ENCODE data around the gene BTBD17. TPM values are rescaled to one million over a fixed set of nuclear protein-coding genes. Genes with fewer than 3 reads are reported as not detected.

BTBD17 gene
- total RNA-seq, 1 donor from 2014 or later, result not detected

- H3K27me3 Mint-ChIP-seq (ENCODE audit: low read depth), result peaks cover 10% of the 10 kb centered on the region
- H3K4me1 Mint-ChIP-seq (ENCODE audit: low read depth), result no peaks in the 10 kb centered on the region
- no peaks in the 10 kb centered on the region for H3K36me3 Mint-ChIP-seq (ENCODE audit: low read depth)
- intact Hi-C loops (cut with micrococcal nuclease), result no loop called here
- no peak overlapping the region for H3K27ac Mint-ChIP-seq
- H3K4me3 Mint-ChIP-seq (ENCODE audit: low read depth), result no peak overlapping the region
- no peak for DNase-seq (ENCODE audit: low spot score)
- H3K9me3 Mint-ChIP-seq, result no peaks in the 10 kb centered on the region
Observed at GRCh38 chr17:74393346-74393942, 31.8 kb upstream of the BTBD17 start.

- Mint-ChIP-seq H3K27me3 (ENCODE audit: low read depth) (peaks cover 10% of the 10 kb centered on the region), H3K9me3 (no peaks in the 10 kb centered on the region), H3K4me3 (ENCODE audit: low read depth) (no peak overlapping the region), H3K4me1 (ENCODE audit: low read depth) (no peaks in the 10 kb centered on the region), H3K27ac (no peak overlapping the region), H3K36me3 (ENCODE audit: low read depth) (no peaks in the 10 kb centered on the region)
- intact Hi-C loops (cut with micrococcal nuclease), result no loop called here
- DNase-seq (ENCODE audit: low spot score), result no peak
Observed at GRCh38 chr17:74392848-74393247, 31.2 kb upstream of the BTBD17 start.

- Mint-ChIP-seq H3K4me3 (ENCODE audit: low read depth) (no peak overlapping the region), H3K9me3 (no peaks in the 10 kb centered on the region), H3K27me3 (ENCODE audit: low read depth) (peaks cover 10% of the 10 kb centered on the region), H3K36me3 (ENCODE audit: low read depth) (no peaks in the 10 kb centered on the region), H3K4me1 (ENCODE audit: low read depth) (no peaks in the 10 kb centered on the region), H3K27ac (no peak overlapping the region)
- intact Hi-C loops (cut with micrococcal nuclease), result no loop called here
- DNase-seq (ENCODE audit: low spot score), result no peak
Observed at GRCh38 chr17:74391771-74392170, 30.1 kb upstream of the BTBD17 start.

- intact Hi-C loops (cut with micrococcal nuclease), result no loop called here
- no peak overlapping the region for H3K27ac Mint-ChIP-seq
- DNase-seq (ENCODE audit: low spot score), result no peak
- no peaks in the 10 kb centered on the region for H3K4me1 Mint-ChIP-seq (ENCODE audit: low read depth)
- H3K9me3 Mint-ChIP-seq, result no peaks in the 10 kb centered on the region
- no peaks in the 10 kb centered on the region for H3K36me3 Mint-ChIP-seq (ENCODE audit: low read depth)
- H3K27me3 Mint-ChIP-seq (ENCODE audit: low read depth), result peaks cover 10% of the 10 kb centered on the region
- H3K4me3 Mint-ChIP-seq (ENCODE audit: low read depth), result no peak overlapping the region
Observed at GRCh38 chr17:74390680-74391653, 29.3 kb upstream of the BTBD17 start.

- intact Hi-C loops (cut with micrococcal nuclease), result no loop called here
- DNase-seq (ENCODE audit: low spot score), result no peak
- Mint-ChIP-seq H3K27me3 (ENCODE audit: low read depth) (peaks cover 10% of the 10 kb centered on the region), H3K4me3 (ENCODE audit: low read depth) (no peak overlapping the region), H3K4me1 (ENCODE audit: low read depth) (no peaks in the 10 kb centered on the region), H3K36me3 (ENCODE audit: low read depth) (no peaks in the 10 kb centered on the region), H3K27ac (no peak overlapping the region), H3K9me3 (no peaks in the 10 kb centered on the region)
Observed at GRCh38 chr17:74389937-74390679, 28.4 kb upstream of the BTBD17 start.

- no peaks in the 10 kb centered on the region for H3K36me3 Mint-ChIP-seq (ENCODE audit: low read depth)
- no peaks in the 10 kb centered on the region for H3K4me1 Mint-ChIP-seq (ENCODE audit: low read depth)
- H3K27ac Mint-ChIP-seq, result no peak overlapping the region
- H3K4me3 Mint-ChIP-seq (ENCODE audit: low read depth), result no peak overlapping the region
- no peak for DNase-seq (ENCODE audit: low spot score)
- no peaks in the 10 kb centered on the region for H3K9me3 Mint-ChIP-seq
- H3K27me3 Mint-ChIP-seq (ENCODE audit: low read depth), result peaks cover 14% of the 10 kb centered on the region
- intact Hi-C loops (cut with micrococcal nuclease), result no loop called here
Observed at GRCh38 chr17:74389084-74389753, 27.6 kb upstream of the BTBD17 start.

GRCh38 chr17:74387365-74388218 lies 25.9 kb upstream of the BTBD17 start:
- H3K27me3 Mint-ChIP-seq (ENCODE audit: low read depth), result peaks cover 14% of the 10 kb centered on the region
- H3K9me3 Mint-ChIP-seq, result no peaks in the 10 kb centered on the region
- no peaks in the 10 kb centered on the region for H3K36me3 Mint-ChIP-seq (ENCODE audit: low read depth)
- H3K4me3 Mint-ChIP-seq (ENCODE audit: low read depth), result no peak overlapping the region
- no peak overlapping the region for H3K27ac Mint-ChIP-seq
- intact Hi-C loops (cut with micrococcal nuclease), result no loop called here
- no peak for DNase-seq (ENCODE audit: low spot score)
- H3K4me1 Mint-ChIP-seq (ENCODE audit: low read depth), result no peaks in the 10 kb centered on the region

GRCh38 chr17:74386386-74386785 lies 24.7 kb upstream of the BTBD17 start:
- no peaks in the 10 kb centered on the region for H3K9me3 Mint-ChIP-seq
- no peaks in the 10 kb centered on the region for H3K36me3 Mint-ChIP-seq (ENCODE audit: low read depth)
- H3K4me1 Mint-ChIP-seq (ENCODE audit: low read depth), result no peaks in the 10 kb centered on the region
- no peak overlapping the region for H3K4me3 Mint-ChIP-seq (ENCODE audit: low read depth)
- no peak overlapping the region for H3K27ac Mint-ChIP-seq
- intact Hi-C loops (cut with micrococcal nuclease), result no loop called here
- H3K27me3 Mint-ChIP-seq (ENCODE audit: low read depth), result peaks cover 11% of the 10 kb centered on the region
- no peak for DNase-seq (ENCODE audit: low spot score)

GRCh38 chr17:74385201-74385600 lies 23.5 kb upstream of the BTBD17 start:
- H3K27ac Mint-ChIP-seq, result no peak overlapping the region
- no peak for DNase-seq (ENCODE audit: low spot score)
- no peaks in the 10 kb centered on the region for H3K9me3 Mint-ChIP-seq
- H3K4me3 Mint-ChIP-seq (ENCODE audit: low read depth), result no peak overlapping the region
- intact Hi-C loops (cut with micrococcal nuclease), result no loop called here
- H3K27me3 Mint-ChIP-seq (ENCODE audit: low read depth), result peaks cover 7% of the 10 kb centered on the region
- no peaks in the 10 kb centered on the region for H3K36me3 Mint-ChIP-seq (ENCODE audit: low read depth)
- H3K4me1 Mint-ChIP-seq (ENCODE audit: low read depth), result no peaks in the 10 kb centered on the region

- intact Hi-C loops (cut with micrococcal nuclease), result no loop called here
- Mint-ChIP-seq H3K27me3 (ENCODE audit: low read depth) (peaks cover 4% of the 10 kb centered on the region), H3K9me3 (no peaks in the 10 kb centered on the region), H3K36me3 (ENCODE audit: low read depth) (no peaks in the 10 kb centered on the region), H3K4me1 (ENCODE audit: low read depth) (no peaks in the 10 kb centered on the region), H3K27ac (no peak overlapping the region), H3K4me3 (ENCODE audit: low read depth) (no peak overlapping the region)
- no peak for DNase-seq (ENCODE audit: low spot score)
Observed at GRCh38 chr17:74383141-74383540, 21.5 kb upstream of the BTBD17 start.

- Mint-ChIP-seq H3K4me1 (ENCODE audit: low read depth) (no peaks in the 10 kb centered on the region), H3K27me3 (ENCODE audit: low read depth) (peaks cover 8% of the 10 kb centered on the region), H3K27ac (no peak overlapping the region), H3K36me3 (ENCODE audit: low read depth) (no peaks in the 10 kb centered on the region), H3K9me3 (no peaks in the 10 kb centered on the region), H3K4me3 (ENCODE audit: low read depth) (no peak overlapping the region)
- no peak for DNase-seq (ENCODE audit: low spot score)
- intact Hi-C loops (cut with micrococcal nuclease), result no loop called here
Observed at GRCh38 chr17:74380959-74381808, 19.5 kb upstream of the BTBD17 start.
